DOHH2 (cell line): ENCODE results near the gene SLC8A3.

Experiments
- H3F3A ChIP-seq: fragments of 200-600 bp; sonication (generic), shearing (Covaris generic); 2 replicates; pipeline ENCODE4 v1.6.0; 2016; ENCODE audit warnings: antibody characterized with exemption, mild to moderate bottlenecking; ENCODE audit not compliant: control insufficient read depth, insufficient read depth
- H3K27ac ChIP-seq: fragments of 200-600 bp; sonication (generic); 2 replicates; pipeline ENCODE4 v1.5.1; 2014; ENCODE audit warnings: low read depth, mild to moderate bottlenecking, low read length, moderate library complexity
- H3K27me3 ChIP-seq: fragments of 200-600 bp; sonication (generic); 2 replicates; pipeline ENCODE4 v1.6.1; 2014; ENCODE audit warnings: mild to moderate bottlenecking, low read length, mixed read lengths; ENCODE audit not compliant: control insufficient read depth
- H3K36me3 ChIP-seq: fragments of 200-600 bp; sonication (generic); 2 replicates; pipeline ENCODE4 v1.6.1; 2014; ENCODE audit warnings: mild to moderate bottlenecking, low read length, moderate library complexity, mixed read lengths; ENCODE audit not compliant: control insufficient read depth
- H3K4me1 ChIP-seq: fragments of 200-600 bp; sonication (generic); 2 replicates; pipeline ENCODE4 v1.6.1; 2014; ENCODE audit warnings: mild to moderate bottlenecking, low read length, mixed read lengths; ENCODE audit not compliant: control insufficient read depth
- H3K4me2 ChIP-seq: fragments of 200-600 bp; sonication (generic); 2 replicates; pipeline ENCODE4 v1.6.0; 2014; ENCODE audit warnings: mild to moderate bottlenecking, low read length, moderate library complexity
- H3K4me3 ChIP-seq: fragments of 200-600 bp; sonication (generic); 2 replicates; pipeline ENCODE4 v1.5.1; 2014; ENCODE audit warnings: mild to moderate bottlenecking, low read length, mixed read lengths
- H3K79me2 ChIP-seq: fragments of 200-600 bp; sonication (generic); 2 replicates; pipeline ENCODE4 v1.6.1; 2014; ENCODE audit warnings: mild to moderate bottlenecking, low read length, mixed read lengths; ENCODE audit not compliant: control insufficient read depth
- H3K9me2 ChIP-seq: fragments of 200-600 bp; sonication (generic); replicated peaks from 2 replicates; pipeline ENCODE4 v1.6.1; 2014; ENCODE audit warnings: mild to moderate bottlenecking, low read length, mixed read lengths; ENCODE audit not compliant: control insufficient read depth
- H3K9me3 ChIP-seq: fragments of 200-600 bp; sonication (generic); 2 replicates; pipeline ENCODE4 v1.6.1; 2014; ENCODE audit warnings: antibody characterized with exemption, low read length, mixed read lengths; ENCODE audit not compliant: control insufficient read depth, insufficient read depth
- H4K20me1 ChIP-seq: fragments of 200-600 bp; sonication (generic); 2 replicates; pipeline ENCODE4 v1.6.0; 2014; ENCODE audit warnings: low read depth, mild to moderate bottlenecking, antibody characterized with exemption, low read length, moderate library complexity; ENCODE audit not compliant: control insufficient read depth, insufficient read depth
- EZH2phosphoT487 ChIP-seq: fragments of 200-600 bp; sonication (generic); IDR thresholded peaks from 2 replicates; pipeline ENCODE4 v1.6.1; 2017; ENCODE audit warnings: borderline replicate concordance, mild to moderate bottlenecking, antibody characterized with exemption, low read length, moderate library complexity, mixed read lengths
- TF ChIP-seq, protein P1 (sequence below): fragments of 200-600 bp; sonication (generic); IDR thresholded peaks from one replicate; pipeline ENCODE4 v1.5.1; 2014; ENCODE audit warnings: antibody characterized with exemption, mild to moderate bottlenecking, low read depth, low read length; ENCODE audit not compliant: poor library complexity, severe bottlenecking

Gene SLC8A3

DNA sequence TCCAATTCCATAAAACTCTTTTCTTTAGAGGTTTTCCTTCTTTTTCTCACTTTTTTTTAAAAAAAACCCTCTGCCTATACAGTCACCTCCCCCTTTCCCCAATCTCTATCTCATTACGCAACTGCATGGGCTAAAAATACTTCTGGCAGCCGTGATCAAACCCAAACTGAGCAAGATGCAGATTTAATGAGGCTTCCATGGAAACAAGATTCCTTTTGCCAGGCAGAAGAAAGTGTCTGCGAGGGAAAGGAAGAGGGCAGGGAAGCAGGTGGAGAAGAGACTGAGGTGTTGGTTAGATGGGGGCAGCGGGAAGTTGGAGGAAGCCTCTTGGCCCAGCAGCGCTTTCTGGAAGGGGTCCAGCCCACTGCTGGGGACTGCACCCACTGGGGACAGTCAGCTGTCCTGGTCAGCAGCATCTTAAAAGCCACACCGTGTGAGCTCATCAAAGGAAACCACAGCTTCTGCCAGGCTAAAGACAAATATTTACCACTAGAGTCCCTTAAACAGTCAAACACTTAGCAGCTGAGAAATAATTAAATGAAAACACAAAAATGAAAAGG is 90.4 kb downstream of the SLC8A3 start:
- no peaks in the 10 kb centered on the region for H3K9me3 ChIP-seq
- no peak overlapping the region for H3K27ac ChIP-seq
- no peaks in the 10 kb centered on the region for H3F3A ChIP-seq
- no peaks in the 10 kb centered on the region for H3K36me3 ChIP-seq
- no peaks in the 10 kb centered on the region for H3K79me2 ChIP-seq
- no peaks in the 10 kb centered on the region for H3K4me1 ChIP-seq
- H3K4me2 ChIP-seq: no peak overlapping the region
- H3K9me2 ChIP-seq: no peaks in the 10 kb centered on the region
- no peaks in the 10 kb centered on the region for H4K20me1 ChIP-seq
- no peak overlapping the region for H3K4me3 ChIP-seq
- no peak for TF ChIP-seq EZH2phosphoT487
- TF ChIP-seq, protein P1, sequence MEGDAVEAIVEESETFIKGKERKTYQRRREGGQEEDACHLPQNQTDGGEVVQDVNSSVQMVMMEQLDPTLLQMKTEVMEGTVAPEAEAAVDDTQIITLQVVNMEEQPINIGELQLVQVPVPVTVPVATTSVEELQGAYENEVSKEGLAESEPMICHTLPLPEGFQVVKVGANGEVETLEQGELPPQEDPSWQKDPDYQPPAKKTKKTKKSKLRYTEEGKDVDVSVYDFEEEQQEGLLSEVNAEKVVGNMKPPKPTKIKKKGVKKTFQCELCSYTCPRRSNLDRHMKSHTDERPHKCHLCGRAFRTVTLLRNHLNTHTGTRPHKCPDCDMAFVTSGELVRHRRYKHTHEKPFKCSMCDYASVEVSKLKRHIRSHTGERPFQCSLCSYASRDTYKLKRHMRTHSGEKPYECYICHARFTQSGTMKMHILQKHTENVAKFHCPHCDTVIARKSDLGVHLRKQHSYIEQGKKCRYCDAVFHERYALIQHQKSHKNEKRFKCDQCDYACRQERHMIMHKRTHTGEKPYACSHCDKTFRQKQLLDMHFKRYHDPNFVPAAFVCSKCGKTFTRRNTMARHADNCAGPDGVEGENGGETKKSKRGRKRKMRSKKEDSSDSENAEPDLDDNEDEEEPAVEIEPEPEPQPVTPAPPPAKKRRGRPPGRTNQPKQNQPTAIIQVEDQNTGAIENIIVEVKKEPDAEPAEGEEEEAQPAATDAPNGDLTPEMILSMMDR: no peak
- H3K27me3 ChIP-seq: peaks cover 17% of the 10 kb centered on the region

DNA sequence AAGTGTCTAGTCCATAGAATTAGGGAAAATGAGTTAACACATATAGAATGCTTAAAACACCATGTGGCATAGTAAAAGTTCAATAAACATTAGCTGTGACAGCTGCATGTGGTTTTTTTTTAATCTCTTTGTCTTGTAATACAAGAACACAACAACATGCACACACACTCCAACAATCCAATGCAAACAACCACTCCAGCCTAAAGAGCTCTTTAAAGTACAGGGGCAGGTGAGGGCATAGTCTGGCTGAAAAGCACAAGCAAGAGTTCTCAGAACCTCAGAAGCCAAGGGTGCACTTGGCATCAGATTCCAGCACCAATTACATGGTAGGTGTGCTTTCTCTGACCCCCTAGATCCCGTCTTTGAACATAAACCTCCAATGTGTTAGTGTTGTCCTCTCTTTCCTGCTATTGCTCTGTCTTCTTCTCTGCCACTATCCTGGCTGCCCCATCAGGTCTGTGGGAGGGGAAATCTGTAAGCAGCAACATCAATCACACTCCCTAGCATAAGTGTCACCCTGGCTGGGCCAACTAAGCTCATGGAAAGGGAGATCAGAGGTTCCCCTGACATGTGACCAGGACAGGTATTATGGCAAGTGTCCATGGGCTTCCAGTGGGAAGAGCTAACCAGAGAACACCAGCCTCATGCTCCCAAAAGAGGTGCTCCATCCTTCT is 91.0 kb downstream of the SLC8A3 start:
- H3K27me3 ChIP-seq: peaks cover 17% of the 10 kb centered on the region
- TF ChIP-seq EZH2phosphoT487: no peak
- TF ChIP-seq, protein P1: no peak
- no peaks in the 10 kb centered on the region for H3K4me1 ChIP-seq

DNA sequence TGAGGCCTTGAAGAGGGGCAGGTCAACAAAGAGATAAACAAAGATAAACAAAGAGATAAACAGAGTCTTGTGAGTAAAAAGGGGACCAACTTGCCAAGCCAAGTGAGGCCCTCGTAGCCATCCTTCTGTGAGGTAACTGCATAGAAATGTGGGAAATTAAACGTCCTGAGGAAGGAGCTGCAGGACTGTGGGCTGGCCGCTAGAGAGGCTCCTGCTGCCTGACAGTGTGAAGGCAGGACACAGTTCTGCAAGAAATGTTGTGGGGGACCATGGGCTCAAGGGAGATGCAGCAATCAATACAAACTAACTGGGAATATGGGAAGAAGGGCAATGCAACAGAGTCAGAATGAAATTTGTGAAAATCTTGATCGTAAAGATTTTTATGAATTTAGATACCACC is 91.9 kb downstream of the SLC8A3 start:
- TF ChIP-seq, protein P1: no peak
- TF ChIP-seq EZH2phosphoT487: no peak
- H3K9me2 ChIP-seq: no peaks in the 10 kb centered on the region
- H3K27me3 ChIP-seq: peaks cover 20% of the 10 kb centered on the region
- H3K4me3 ChIP-seq: no peak overlapping the region
- no peaks in the 10 kb centered on the region for H3K9me3 ChIP-seq
- H3K4me1 ChIP-seq: no peaks in the 10 kb centered on the region
- H3K27ac ChIP-seq: no peak overlapping the region
- no peaks in the 10 kb centered on the region for H3K79me2 ChIP-seq
- H4K20me1 ChIP-seq: no peaks in the 10 kb centered on the region
- no peak overlapping the region for H3K4me2 ChIP-seq
- no peaks in the 10 kb centered on the region for H3F3A ChIP-seq
- no peaks in the 10 kb centered on the region for H3K36me3 ChIP-seq

More for the DNA sequence above, 91.0 kb downstream of the SLC8A3 start:
- H3K36me3 ChIP-seq: no peaks in the 10 kb centered on the region
- no peaks in the 10 kb centered on the region for H3F3A ChIP-seq
- H3K4me3 ChIP-seq: no peak overlapping the region
- no peaks in the 10 kb centered on the region for H3K9me2 ChIP-seq
- H3K9me3 ChIP-seq: no peaks in the 10 kb centered on the region
- H4K20me1 ChIP-seq: no peaks in the 10 kb centered on the region
- H3K27ac ChIP-seq: no peak overlapping the region
- H3K79me2 ChIP-seq: no peaks in the 10 kb centered on the region
- H3K4me2 ChIP-seq: no peak overlapping the region
